Hypothalamus (tissue), 51 donors: Measurements from ENCODE around the gene NEB.

ENCODE experiments used
- DNase-seq, 51 donors: peaks; one replicate each; lab custom pipeline; 2025; lab: John Stamatoyannopoulos, UW

NEB gene

GRCh38 chr2:151498178-151498577 is 236.1 kb downstream of the NEB start:
- DNase-seq: no peak

- DNase-seq: no peak
Measured at GRCh38 chr2:151491496-151491895, 242.8 kb downstream of the NEB start.

- DNase-seq: no peak
Measured at GRCh38 chr2:151490276-151490675, 244.0 kb downstream of the NEB start.

DNA sequence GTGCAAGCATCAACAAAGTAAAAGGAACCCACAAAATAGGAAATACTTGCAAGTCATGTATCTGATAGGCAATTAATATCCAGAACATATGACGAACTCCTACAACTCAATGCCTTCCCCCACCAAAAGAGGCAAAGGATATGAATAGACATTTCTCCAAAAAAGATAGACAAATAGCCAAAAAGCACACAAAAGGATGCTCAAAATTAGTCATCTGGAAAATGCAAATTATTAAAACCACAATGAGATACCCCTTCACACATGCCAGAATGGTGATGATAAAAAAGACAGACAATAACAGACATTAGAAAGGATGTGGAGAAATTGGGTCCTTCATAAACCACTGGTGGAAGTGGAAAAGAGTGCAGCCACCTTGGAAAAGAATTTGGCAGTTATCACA is 248.2 kb downstream of the NEB start:
- no peak for DNase-seq

DNA sequence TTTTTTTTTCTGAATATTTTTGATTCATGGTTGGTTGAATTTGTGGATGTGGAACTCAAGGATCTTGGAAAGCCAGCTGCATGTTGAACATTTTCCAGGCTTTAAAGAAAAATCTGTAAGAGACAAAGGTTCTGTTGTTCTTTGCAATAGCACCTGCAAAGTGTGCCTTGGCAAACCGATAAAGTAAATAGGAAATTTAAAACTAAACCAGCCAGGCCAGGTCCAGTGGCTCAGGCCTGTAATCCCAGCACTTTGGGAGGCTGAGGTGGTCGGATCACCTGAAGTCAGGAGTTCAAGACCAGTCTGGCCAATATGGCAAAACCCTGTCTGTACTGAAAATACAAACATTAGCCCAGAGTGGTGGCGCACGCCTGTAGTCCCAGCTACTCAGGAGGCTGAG is 250.2 kb downstream of the NEB start:
- DNase-seq: no peak

DNA sequence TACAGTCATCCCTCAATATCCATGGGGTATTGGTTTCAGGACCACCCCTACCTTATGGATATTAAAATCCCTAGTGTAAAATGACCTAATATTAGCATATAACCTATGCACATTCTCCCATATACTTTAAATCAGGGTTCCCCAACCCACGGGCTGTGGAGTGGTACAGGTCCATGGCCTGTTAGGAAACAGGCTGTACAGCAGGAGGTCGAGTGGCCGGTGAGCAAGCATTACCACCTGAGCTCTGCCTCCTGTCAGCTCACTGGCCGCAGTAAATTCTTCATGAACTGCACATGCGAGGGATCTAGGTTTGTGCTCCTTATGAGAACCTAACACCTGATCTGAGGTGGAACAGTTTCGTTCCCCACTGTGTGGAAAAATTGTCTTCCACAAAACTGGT is 250.7 kb downstream of the NEB start:
- DNase-seq: no peak

DNA sequence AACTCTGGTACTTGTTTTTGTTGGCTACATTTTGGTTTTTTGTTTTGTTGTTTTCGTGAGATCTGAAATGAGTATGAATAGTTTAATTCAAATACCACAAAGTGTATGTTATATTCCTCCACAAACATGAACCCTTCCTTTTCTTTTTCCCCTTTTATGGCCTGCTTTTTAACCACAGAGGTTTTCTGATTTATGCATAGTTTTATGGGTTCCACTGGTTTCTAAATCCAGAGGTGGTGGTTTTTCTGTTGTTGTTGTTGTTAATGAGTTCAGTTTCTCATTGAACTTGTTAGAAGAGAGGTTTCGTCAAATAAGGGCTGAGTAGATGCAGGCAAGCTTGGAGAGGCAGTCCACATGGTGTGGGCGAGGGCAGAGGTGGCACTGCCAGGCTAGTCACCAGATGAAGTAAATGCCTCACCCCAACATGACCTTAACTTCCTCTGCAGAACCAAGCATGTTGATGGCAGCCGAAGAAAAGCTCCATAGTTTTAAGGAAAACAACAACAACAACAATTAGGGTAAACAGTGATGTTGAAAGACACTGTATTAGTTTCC is 252.0 kb downstream of the NEB start:
- DNase-seq: no peak

- no peak for DNase-seq
Measured at GRCh38 chr2:151481744-151482143, 252.5 kb downstream of the NEB start.

DNA sequence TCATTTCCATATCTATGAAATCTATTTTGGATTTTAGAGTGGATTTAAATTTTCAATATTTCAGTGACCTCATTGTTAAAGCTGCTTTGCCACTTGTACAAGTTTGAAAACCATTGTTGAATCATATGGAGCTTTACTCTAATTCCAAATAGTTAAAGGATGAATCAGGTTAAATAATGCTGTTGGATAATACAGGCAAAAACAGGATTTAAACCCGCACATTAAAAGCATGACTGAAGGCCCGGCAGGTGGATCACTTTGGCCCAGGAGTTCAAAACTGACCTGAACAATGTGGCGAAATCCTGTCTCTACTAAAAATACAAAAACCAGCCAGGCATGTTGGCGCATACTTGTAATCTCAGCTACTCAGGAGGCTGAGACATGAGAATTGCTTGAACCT is 256.3 kb downstream of the NEB start:
- DNase-seq: no peak

- no peak for DNase-seq
Measured at GRCh38 chr2:151476287-151476686, 258.0 kb downstream of the NEB start.

- DNase-seq: no peak
Measured at GRCh38 chr2:151475071-151475470, 259.2 kb downstream of the NEB start.

DNA sequence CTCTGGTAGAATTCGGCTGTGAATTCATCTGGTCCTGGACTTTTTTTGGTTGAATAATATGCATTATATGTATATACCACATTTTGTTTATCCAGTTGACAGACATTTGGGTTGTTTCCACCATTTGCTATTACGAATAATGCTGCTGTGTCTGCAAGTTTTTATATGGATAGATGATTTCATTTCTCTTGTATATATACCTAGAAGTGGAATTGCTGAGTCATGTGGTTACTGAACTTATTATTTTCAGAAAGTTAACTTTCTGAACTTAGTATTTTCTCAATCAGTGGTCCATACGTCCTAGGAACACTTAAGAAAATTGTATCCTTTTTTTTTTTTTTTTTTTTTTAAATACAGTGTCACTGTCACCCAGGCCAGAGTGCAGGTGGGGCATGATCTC is 261.3 kb downstream of the NEB start:
- no peak for DNase-seq

GRCh38 chr2:151470556-151470955 is 263.7 kb downstream of the NEB start:
- no peak for DNase-seq

GRCh38 chr2:151465771-151466170 is 268.5 kb downstream of the NEB start:
- no peak for DNase-seq

DNA sequence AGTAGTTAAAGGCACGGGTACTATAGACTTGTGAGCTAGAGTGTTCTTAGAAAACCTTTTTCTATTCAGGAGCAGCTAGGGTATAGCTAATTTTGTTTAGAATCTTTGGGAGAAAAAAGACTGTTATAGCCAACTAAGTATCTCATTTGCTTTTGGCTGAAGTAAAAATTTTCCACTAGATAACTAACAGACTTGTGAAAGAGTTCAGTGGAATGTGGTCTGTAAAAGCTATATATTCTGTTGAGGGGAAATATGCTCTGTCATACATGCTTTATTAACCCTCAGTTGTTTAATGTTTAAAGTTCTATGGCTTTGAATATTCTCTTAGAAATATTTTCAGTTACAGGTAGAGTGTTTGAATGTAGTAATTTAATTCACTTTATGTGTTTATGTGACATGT is 274.9 kb downstream of the NEB start:
- DNase-seq: no peak

DNA sequence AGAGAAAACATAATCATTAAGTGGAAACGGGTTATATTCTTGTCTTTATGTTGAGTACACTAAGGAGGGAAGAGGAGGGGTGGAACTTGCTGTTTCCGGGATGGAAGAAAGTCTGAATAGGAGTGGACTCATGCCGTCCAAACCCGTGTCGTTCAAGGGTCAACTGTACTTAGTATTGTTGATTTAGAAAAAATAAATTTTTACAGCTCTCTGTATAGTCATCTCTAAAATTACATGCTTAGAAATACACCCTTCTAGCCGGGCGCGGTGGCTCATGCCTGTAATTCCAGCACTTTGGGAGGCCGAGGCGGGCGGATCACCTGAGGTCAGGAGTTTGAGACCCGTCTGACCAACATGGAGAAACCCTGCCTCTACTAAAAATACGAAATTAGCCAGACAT is 295.1 kb downstream of the NEB start:
- no peak for DNase-seq

- DNase-seq: no peak
Measured at GRCh38 chr2:151438506-151438905, 295.8 kb downstream of the NEB start.

- peak in 1 of 51 donors; percentile 9 for DNase-seq
Measured at GRCh38 chr2:151437630-151438029, 296.6 kb downstream of the NEB start.
